HT-29 (cell line): ENCODE measurements around the gene WDR76. TPM values are rescaled to one million over a fixed set of nuclear protein-coding genes. Genes with fewer than 3 reads are reported as not detected.
"Not testable (repeated sequence)": the region's sequence is repeated elsewhere in the genome, so short reads cannot be mapped to it uniquely, and the experiment has no call there.

Source experiments
- DNase-seq: peaks from one replicate; pipeline ENCODE4 v3.0.0-alpha.2; 2015; ENCODE audit warnings: low spot score
- total RNA-seq: library from RNA; depleted of rRNA; stranded (reverse); fragments of >200 nt; shearing (Covaris generic); gene quantifications from 2 replicates; pipeline ENCODE4 v1.2.3, GENCODE V29; 2014

The WDR76 gene
- total RNA-seq, 1 experiment from 2014 or later: 11.5 TPM

GRCh38 chr15:43821505-43821904 is 5.3 kb upstream of the WDR76 start:
- no peak for DNase-seq

GRCh38 chr15:43824302-43825246 is 2.2 kb upstream of the WDR76 start, which contains the start of gene MFAP1:
TSS of gene MFAP1 (minus strand) at chr15:43824690. CDS start at chr15:43824569, 121 bp downstream.
- peak; percentile 98 for DNase-seq

- not testable (repeated sequence) for DNase-seq
Measured at GRCh38 chr15:43825305-43825704, 1.5 kb upstream of the WDR76 start.

- no peak for DNase-seq
Measured at GRCh38 chr15:43826029-43826507, 734 bp upstream of the WDR76 start.

- DNase-seq: no peak
Measured at GRCh38 chr15:43828061-43828657, 1.4 kb downstream of the WDR76 start.

- not testable (repeated sequence) for DNase-seq
Measured at GRCh38 chr15:43829951-43830540, 3.2 kb downstream of the WDR76 start.

GRCh38 chr15:43830691-43831275 is 4.0 kb downstream of the WDR76 start:
- DNase-seq: not testable (repeated sequence)

- DNase-seq: not testable (repeated sequence)
Measured at GRCh38 chr15:43831519-43832052, 4.8 kb downstream of the WDR76 start.

GRCh38 chr15:43832485-43832884 is 5.7 kb downstream of the WDR76 start:
- not testable (repeated sequence) for DNase-seq

- no peak for DNase-seq
Measured at GRCh38 chr15:43845421-43845820, 18.6 kb downstream of the WDR76 start.

- no peak for DNase-seq
Measured at GRCh38 chr15:43851251-43851650, 24.4 kb downstream of the WDR76 start.

GRCh38 chr15:43852607-43853006 is 25.8 kb downstream of the WDR76 start:
- DNase-seq: no peak

GRCh38 chr15:43854801-43855200 is 28.0 kb downstream of the WDR76 start:
- DNase-seq: no peak

- no peak for DNase-seq
Measured at GRCh38 chr15:43859546-43859945, 32.7 kb downstream of the WDR76 start.

GRCh38 chr15:43866636-43867035 is 39.8 kb downstream of the WDR76 start:
- not testable (repeated sequence) for DNase-seq

- no peak for DNase-seq
Measured at GRCh38 chr15:43867096-43867495, 40.3 kb downstream of the WDR76 start.

GRCh38 chr15:43868406-43868805 is 41.6 kb downstream of the WDR76 start:
- no peak for DNase-seq

- DNase-seq: no peak
Measured at GRCh38 chr15:43871835-43872234, 45.0 kb downstream of the WDR76 start.

- DNase-seq: peak; percentile 83
Measured at GRCh38 chr15:43872416-43873020, 45.7 kb downstream of the WDR76 start.

GRCh38 chr15:43873651-43874050 is 46.8 kb downstream of the WDR76 start:
- no peak for DNase-seq

GRCh38 chr15:43876872-43877271 is 50.1 kb downstream of the WDR76 start:
- no peak for DNase-seq
